ENCODE results near the gene MAGI2.

MAGI2 gene

GRCh38 chr7:78395298-78396036, 1058.0 kb downstream of the MAGI2 start:
- DNase-seq (ENCODE audit: low read depth) = no peak

GRCh38 chr7:78389022-78389421, 1064.4 kb downstream of the MAGI2 start:
- DNase-seq (ENCODE audit: low read depth) = no peak
- H3K4me3 ChIP-seq (ENCODE audit: low read depth, low read length) = no peak overlapping the region

More at GRCh38 chr7:78395298-78396036, 1058.0 kb downstream of the MAGI2 start:
- no peak overlapping the region for H3K4me3 ChIP-seq (ENCODE audit: low read depth, low read length)

- H3K4me3 ChIP-seq (ENCODE audit: low read depth, low read length) = no peak overlapping the region
- no peak for DNase-seq (ENCODE audit: low read depth)
These were observed 1066.9 kb downstream of the MAGI2 start for GRCh38 chr7:78386520-78386919.

GRCh38 chr7:78383096-78383880, 1070.2 kb downstream of the MAGI2 start:
- DNase-seq (ENCODE audit: low read depth) = no peak
- no peak overlapping the region for H3K4me3 ChIP-seq (ENCODE audit: low read depth, low read length)

GRCh38 chr7:78379148-78379547, 1074.3 kb downstream of the MAGI2 start:
- peak; percentile 3 for DNase-seq (ENCODE audit: low read depth)
- H3K4me3 ChIP-seq (ENCODE audit: low read depth, low read length) = no peak overlapping the region

- DNase-seq (ENCODE audit: low read depth) = no peak
- no peak overlapping the region for H3K4me3 ChIP-seq (ENCODE audit: low read depth, low read length)
These were observed 1075.9 kb downstream of the MAGI2 start for GRCh38 chr7:78377532-78377931.

GRCh38 chr7:78370936-78371335, 1082.5 kb downstream of the MAGI2 start:
- no peak overlapping the region for H3K4me3 ChIP-seq (ENCODE audit: low read depth, low read length)
- DNase-seq (ENCODE audit: low read depth) = no peak

- no peak for DNase-seq (ENCODE audit: low read depth)
- H3K4me3 ChIP-seq (ENCODE audit: low read depth, low read length) = no peak overlapping the region
These were observed 1084.7 kb downstream of the MAGI2 start for GRCh38 chr7:78368771-78369170.

- no peak for DNase-seq (ENCODE audit: low read depth)
- no peak overlapping the region for H3K4me3 ChIP-seq (ENCODE audit: low read depth, low read length)
These were observed 1086.1 kb downstream of the MAGI2 start for GRCh38 chr7:78367280-78367773.

- no peak for DNase-seq (ENCODE audit: low read depth)
- no peak overlapping the region for H3K4me3 ChIP-seq (ENCODE audit: low read depth, low read length)
These were observed 1089.6 kb downstream of the MAGI2 start for GRCh38 chr7:78363866-78364265.

GRCh38 chr7:78359836-78360235, 1093.6 kb downstream of the MAGI2 start:
- H3K4me3 ChIP-seq (ENCODE audit: low read depth, low read length) = no peak overlapping the region
- no peak for DNase-seq (ENCODE audit: low read depth)

GRCh38 chr7:78357709-78358108, 1095.8 kb downstream of the MAGI2 start:
- DNase-seq (ENCODE audit: low read depth) = no peak
- no peak overlapping the region for H3K4me3 ChIP-seq (ENCODE audit: low read depth, low read length)

GRCh38 chr7:78355834-78356233, 1097.6 kb downstream of the MAGI2 start:
- no peak overlapping the region for H3K4me3 ChIP-seq (ENCODE audit: low read depth, low read length)
- DNase-seq (ENCODE audit: low read depth) = no peak

GRCh38 chr7:78350926-78351325, 1102.5 kb downstream of the MAGI2 start:
- DNase-seq (ENCODE audit: low read depth) = no peak
- no peak overlapping the region for H3K4me3 ChIP-seq (ENCODE audit: low read depth, low read length)

- no peak for DNase-seq (ENCODE audit: low read depth)
- H3K4me3 ChIP-seq (ENCODE audit: low read depth, low read length) = no peak overlapping the region
These were observed 1103.1 kb downstream of the MAGI2 start for GRCh38 chr7:78350391-78350790.

- DNase-seq (ENCODE audit: low read depth) = no peak
- no peak overlapping the region for H3K4me3 ChIP-seq (ENCODE audit: low read depth, low read length)
These were observed 1106.6 kb downstream of the MAGI2 start for GRCh38 chr7:78346827-78347226.

GRCh38 chr7:78345979-78346378, 1107.5 kb downstream of the MAGI2 start:
- no peak overlapping the region for H3K4me3 ChIP-seq (ENCODE audit: low read depth, low read length)
- no peak for DNase-seq (ENCODE audit: low read depth)

- H3K4me3 ChIP-seq (ENCODE audit: low read depth, low read length) = no peak overlapping the region
- DNase-seq (ENCODE audit: low read depth) = no peak
These were observed 1108.1 kb downstream of the MAGI2 start for GRCh38 chr7:78345293-78345911.

GRCh38 chr7:78334426-78334825, 1119.0 kb downstream of the MAGI2 start:
- DNase-seq (ENCODE audit: low read depth) = no peak
- no peak overlapping the region for H3K4me3 ChIP-seq (ENCODE audit: low read depth, low read length)
